Lower leg skin (tissue), 4 donors: ENCODE measurements around the gene FAM149A. TPM values are rescaled to one million over a fixed set of nuclear protein-coding genes. Genes with fewer than 3 reads are reported as not detected.

Experiments used
- DNase-seq, 2 donors: peaks; one replicate each; pipeline ENCODE4 v3.0.0-alpha.2; 2019; ENCODE audit warnings: low spot score in 2 of 2
- H3K4me3 ChIP-seq: fragments of 200-600 bp; sonication (generic); 2 replicates; pipeline ENCODE4 v1.5.1; 2017; ENCODE audit warnings: mild to moderate bottlenecking, low read depth; ENCODE audit not compliant: poor library complexity, severe bottlenecking
- CTCF ChIP-seq, 3 donors: fragments of 450-650 bp; IDR thresholded peaks; one replicate each; pipeline ENCODE4 v1.5.1; 2016; ENCODE audit warnings: antibody characterized with exemption in 3 of 3, mild to moderate bottlenecking in 3 of 3, moderate library complexity in 2 of 3
- POLR2A ChIP-seq, 2 donors: fragments of 450-650 bp; IDR thresholded peaks; one replicate each; pipeline ENCODE4 v1.6.1; 2016 to 2017; ENCODE audit warnings: antibody characterized with exemption in 2 of 2, mild to moderate bottlenecking in 1 of 2, moderate library complexity in 1 of 2
- WGBS, 2 donors: methylation state at CpG; one replicate each; pipeline ENCODE4 v1.1.5; 2018; 5-methylcytosine and 5-hydroxymethylcytosine counted together
- intact Hi-C: fragments of 100-400 bp; cut with DNase I; formaldehyde crosslinking; loops from one replicate; pipeline ENCODE4 v1.15.0; 2023; ENCODE audit warnings: low total_unique reads
- total RNA-seq, 4 donors: library from RNA; depleted of rRNA; stranded (reverse); fragments of >200 nt; gene quantifications; one replicate each; pipeline ENCODE4 v1.1.0, GENCODE V29; 2016

Gene FAM149A
- total RNA-seq, 4 donors from 2014 or later, result 0.59 to 4.7 (median 2.7) TPM

- no peak for DNase-seq
- no peak for TF ChIP-seq POLR2A (IDR thresholded peaks at IDR 0.05)
- no peak for TF ChIP-seq CTCF (IDR thresholded peaks at IDR 0.05)
- intact Hi-C loops, result no loop called here
- WGBS, 2 donors, result 72 to 73% methylated on average over 6 of the region's 6 CpGs
- H3K4me3 ChIP-seq, result no peak overlapping the region
Observed at GRCh38 chr4:186200516-186200915, 96.0 kb downstream of the FAM149A start.

GRCh38 chr4:186201010-186201409 lies 96.5 kb downstream of the FAM149A start:
- 85 to 87% methylated on average over 7 of the region's 7 CpGs for WGBS, 2 donors
- no peak for TF ChIP-seq POLR2A (IDR thresholded peaks at IDR 0.05)
- DNase-seq, result no peak
- intact Hi-C loops, result no loop called here
- H3K4me3 ChIP-seq, result no peak overlapping the region

GRCh38 chr4:186201535-186202230 lies 97.2 kb downstream of the FAM149A start:
- 49% methylated on average over 9 of the region's 9 CpGs for WGBS, 2 donors
- TF ChIP-seq CTCF (IDR thresholded peaks at IDR 0.05) (no peak), POLR2A (IDR thresholded peaks at IDR 0.05) (no peak)
- intact Hi-C loops, result no loop called here
- DNase-seq, result no peak
- no peak overlapping the region for H3K4me3 ChIP-seq

- no peak for DNase-seq
- intact Hi-C loops, result no loop called here
- H3K4me3 ChIP-seq, result no peak overlapping the region
- TF ChIP-seq CTCF (IDR thresholded peaks at IDR 0.05) (no peak), POLR2A (IDR thresholded peaks at IDR 0.05) (no peak)
- 89 to 93% methylated on average over 8 of the region's 8 CpGs for WGBS, 2 donors
Observed at GRCh38 chr4:186202490-186203140, 98.1 kb downstream of the FAM149A start.

GRCh38 chr4:186203406-186203805 lies 98.9 kb downstream of the FAM149A start:
- H3K4me3 ChIP-seq, result no peak overlapping the region
- intact Hi-C loops, result no loop called here
- TF ChIP-seq POLR2A (IDR thresholded peaks at IDR 0.05), result no peak
- TF ChIP-seq CTCF (IDR thresholded peaks at IDR 0.05), result no peak
- DNase-seq, result no peak
- 46 to 54% methylated on average over 12 of the region's 12 CpGs for WGBS, 2 donors

GRCh38 chr4:186204103-186204559 lies 99.6 kb downstream of the FAM149A start:
- DNase-seq, result peak; percentile 21 to 84
- no peak for TF ChIP-seq CTCF (IDR thresholded peaks at IDR 0.05)
- TF ChIP-seq POLR2A (IDR thresholded peaks at IDR 0.05), result no peak
- 56 to 81% methylated on average over 44 to 45 of the region's 45 CpGs for whole genome bisulfite sequencing, 2 donors
- intact Hi-C loops, result no loop called here
- no peak overlapping the region for H3K4me3 ChIP-seq
